H9 (cell line): ENCODE data around the gene GDF3. TPM values are rescaled to one million over a fixed set of nuclear protein-coding genes. Genes with fewer than 3 reads are reported as not detected.

Experiments used
- DNase-seq: peaks from one replicate; pipeline ENCODE4 v3.0.0-alpha.2; 2017
- H2AFZ ChIP-seq: one replicate; pipeline ENCODE4 v1.6.1; 2013; ENCODE audit warnings: mild to moderate bottlenecking, low read length, control low read depth, moderate library complexity
- H2AK5ac ChIP-seq: 2 replicates; pipeline ENCODE4 v1.6.1; 2013; ENCODE audit warnings: low read length, control low read depth, mixed read lengths; ENCODE audit not compliant: insufficient read length
- H2BK120ac ChIP-seq: one replicate; pipeline ENCODE4 v1.6.1; 2013; ENCODE audit warnings: low read depth, mild to moderate bottlenecking, low read length, control low read depth, inconsistent platforms; ENCODE audit not compliant: poor library complexity, severe bottlenecking
- H2BK12ac ChIP-seq: 2 replicates; pipeline ENCODE4 v1.6.1; 2013; ENCODE audit warnings: low read length, control low read depth, mixed read lengths, low read depth; ENCODE audit not compliant: insufficient read length
- H2BK15ac ChIP-seq: 2 replicates; pipeline ENCODE4 v1.6.1; 2013; ENCODE audit warnings: low read depth, low read length, control low read depth
- H2BK20ac ChIP-seq: one replicate; pipeline ENCODE4 v1.6.1; 2013; ENCODE audit warnings: low read depth, mild to moderate bottlenecking, low read length, control low read depth, inconsistent platforms; ENCODE audit not compliant: poor library complexity, severe bottlenecking
- H2BK5ac ChIP-seq: 2 replicates; pipeline ENCODE4 v1.6.1; 2013; ENCODE audit warnings: low read length, control low read depth, mixed read lengths; ENCODE audit not compliant: insufficient read length
- H3K14ac ChIP-seq: 2 replicates; pipeline ENCODE4 v1.6.1; 2013; ENCODE audit warnings: low read length, control low read depth; ENCODE audit not compliant: insufficient read depth
- H3K18ac ChIP-seq: 2 replicates; pipeline ENCODE4 v1.6.1; 2013; ENCODE audit warnings: low read depth, mild to moderate bottlenecking, mixed read lengths, low read length, control low read depth; ENCODE audit not compliant: insufficient read length
- H3K23ac ChIP-seq: 2 replicates; pipeline ENCODE4 v1.6.1; 2013; ENCODE audit warnings: low read length, control low read depth, mixed read lengths, low read depth; ENCODE audit not compliant: insufficient read length
- H3K23me2 ChIP-seq: 2 replicates; pipeline ENCODE4 v1.6.1; 2013; ENCODE audit warnings: low read depth, mild to moderate bottlenecking, mixed read lengths, low read length, control low read depth; ENCODE audit not compliant: insufficient read length, poor library complexity, severe bottlenecking
- H3K27ac ChIP-seq: 2 replicates; pipeline ENCODE4 v1.5.1; 2013; ENCODE audit warnings: low read length, control low read depth, mixed read lengths, low read depth; ENCODE audit not compliant: insufficient read length
- H3K27me3 ChIP-seq: 2 replicates; pipeline ENCODE4 v1.6.1; 2013; ENCODE audit warnings: low read length, control low read depth, inconsistent platforms; ENCODE audit not compliant: insufficient read depth
- H3K4ac ChIP-seq: 2 replicates; pipeline ENCODE4 v1.6.1; 2013; ENCODE audit warnings: low read depth, mild to moderate bottlenecking, control low read depth, inconsistent platforms, low read length, moderate library complexity
- H3K4me1 ChIP-seq: 2 replicates; pipeline ENCODE4 v1.6.1; 2013; ENCODE audit warnings: low read length, control low read depth, inconsistent platforms; ENCODE audit not compliant: insufficient read depth
- H3K4me2 ChIP-seq: 2 replicates; pipeline ENCODE4 v1.6.1; 2013; ENCODE audit warnings: low read length, control low read depth, mixed read lengths; ENCODE audit not compliant: insufficient read length, insufficient read depth
- H3K56ac ChIP-seq: 2 replicates; pipeline ENCODE4 v1.6.1; 2013; ENCODE audit warnings: low read depth, mild to moderate bottlenecking, mixed read lengths, low read length, control low read depth; ENCODE audit not compliant: insufficient read length
- H3K79me1 ChIP-seq: 2 replicates; pipeline ENCODE4 v1.6.1; 2013; ENCODE audit warnings: low read depth, mild to moderate bottlenecking, moderate library complexity, low read length, control low read depth, inconsistent platforms; ENCODE audit not compliant: insufficient read depth, poor library complexity, severe bottlenecking
- H3K79me2 ChIP-seq: 2 replicates; pipeline ENCODE4 v1.6.1; 2013; ENCODE audit warnings: low read length, control low read depth, inconsistent platforms; ENCODE audit not compliant: insufficient read depth
- H3K9ac ChIP-seq: 2 replicates; pipeline ENCODE4 v1.6.1; 2013; ENCODE audit warnings: low read length, control low read depth, mixed read lengths; ENCODE audit not compliant: insufficient read length; ENCODE audit errors: extremely low read depth
- H3K9me3 ChIP-seq: one replicate; pipeline ENCODE4 v1.6.1; 2013; ENCODE audit warnings: low read depth, low read length, inconsistent platforms; ENCODE audit not compliant: control insufficient read depth
- H3T11ph ChIP-seq: one replicate; pipeline ENCODE4 v1.6.1; 2013; ENCODE audit warnings: mild to moderate bottlenecking, low read length, control low read depth, inconsistent platforms
- H4K20me1 ChIP-seq: one replicate; pipeline ENCODE4 v1.6.1; 2013; ENCODE audit not compliant: control insufficient read depth, insufficient read length, insufficient read depth
- H4K5ac ChIP-seq: 2 replicates; pipeline ENCODE4 v1.6.1; 2013; ENCODE audit warnings: low read depth, mild to moderate bottlenecking, mixed read lengths, low read length, control low read depth; ENCODE audit not compliant: insufficient read length
- H4K8ac ChIP-seq: replicated peaks from 2 replicates; pipeline ENCODE4 v1.6.1; 2013; ENCODE audit warnings: low read length, control low read depth, mixed read lengths, low read depth; ENCODE audit not compliant: insufficient read length
- H4K91ac ChIP-seq: 2 replicates; pipeline ENCODE4 v1.6.1; 2013; ENCODE audit warnings: low read depth, mild to moderate bottlenecking, moderate library complexity, mixed read lengths, low read length, control low read depth; ENCODE audit not compliant: insufficient read length
- H3K27ac Mint-ChIP-seq, 3 experiments: 2 replicates in 2 of 3; 3 replicates in 1 of 3; pipeline ENCODE4 v1.8.0; 2020 to 2021; ENCODE audit warnings: mixed read lengths in 3 of 3, mild to moderate bottlenecking in 1 of 3, moderate library complexity in 1 of 3
- H3K27me3 Mint-ChIP-seq: 2 replicates; pipeline ENCODE4 v1.8.0; 2021; ENCODE audit warnings: low read depth, mild to moderate bottlenecking, moderate library complexity, mixed read lengths
- H3K36me3 Mint-ChIP-seq, 3 experiments: 2 replicates in 2 of 3; 3 replicates in 1 of 3; pipeline ENCODE4 v1.8.0; 2020 to 2021; ENCODE audit warnings: low read depth in 3 of 3, mixed read lengths in 3 of 3; ENCODE audit not compliant: insufficient read depth in 1 of 3
- H3K4me1 Mint-ChIP-seq, 2 experiments: 2 replicates each; pipeline ENCODE4 v1.8.0; 2020; ENCODE audit warnings: mixed read lengths in 2 of 2
- H3K4me3 Mint-ChIP-seq, 2 experiments: 2 replicates in 1 of 2; 3 replicates in 1 of 2; pipeline ENCODE4 v1.8.0; 2020 to 2021; ENCODE audit warnings: mild to moderate bottlenecking in 2 of 2, mixed read lengths in 2 of 2, moderate library complexity in 1 of 2
- H3K9me3 Mint-ChIP-seq, 2 experiments: 2 replicates in 1 of 2; 3 replicates in 1 of 2; pipeline ENCODE4 v1.8.0; 2020; ENCODE audit warnings: mild to moderate bottlenecking in 2 of 2, mixed read lengths in 2 of 2, moderate library complexity in 1 of 2
- WGBS: extraction: QIAGEN DNeasy Blood & Tissue Kit; methylation state at CpG from one replicate; pipeline ENCODE4 v1.1.7; 2013; ENCODE audit warnings: missing lambda C conversion rate, low lambda C conversion rate, mixed read lengths; ENCODE audit not compliant: insufficient read length; ENCODE audit errors: extremely low coverage; 5-methylcytosine and 5-hydroxymethylcytosine counted together
- total RNA-seq: library from RNA; stranded (reverse); gene quantifications from 2 replicates; pipeline ENCODE4 v1.2.1, GENCODE V29; 2021
- TF ChIP-seq, protein P1 (sequence below): fragments of 200-600 bp; sonication (generic); conservative IDR thresholded peaks from 3 replicates; pipeline ENCODE4 v1.8.0; 2021; ENCODE audit warnings: antibody characterized with exemption, mild to moderate bottlenecking

GDF3 gene
- total RNA-seq, 1 experiment from 2014 or later, result 9.9 TPM

DNA sequence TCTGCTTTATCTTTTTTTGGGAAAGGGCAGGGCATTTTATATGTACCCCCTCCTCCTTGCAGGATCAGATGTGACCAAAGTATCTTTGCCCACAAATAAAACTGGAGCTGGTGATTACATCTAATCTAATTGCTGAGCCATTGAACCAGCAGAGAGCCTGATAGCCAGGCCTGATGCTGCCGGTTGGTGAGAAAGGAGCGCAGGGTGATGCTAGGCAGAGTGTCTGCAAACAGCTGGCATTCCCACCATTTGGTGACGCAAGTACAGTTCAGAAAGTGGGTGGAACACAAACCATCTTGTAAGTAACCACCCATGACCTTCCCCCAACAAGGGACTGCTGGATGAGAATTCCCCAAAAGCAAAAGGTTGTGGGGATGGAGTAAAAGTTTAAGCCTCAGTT, 28.4 kb upstream of the GDF3 start:
- no peak for DNase-seq
- Histone ChIP-seq H3K4me2 (no peak overlapping the region), H2BK20ac (no peak overlapping the region), H3K4me1 (no peaks in the 10 kb centered on the region), H2AK5ac (no peak overlapping the region), H3K14ac (no peak overlapping the region), H4K91ac (no peak overlapping the region), H2BK120ac (no peak overlapping the region), H2AFZ (peak overlapping the region; percentile 2), H2BK15ac (no peak overlapping the region), H3K79me1 (no peaks in the 10 kb centered on the region), H4K8ac (no peak overlapping the region), H2BK12ac (no peak overlapping the region), H3K27ac (no peak overlapping the region), H3T11ph (no peak overlapping the region), H2BK5ac (no peak overlapping the region), H3K9ac (no peak overlapping the region), H4K20me1 (no peaks in the 10 kb centered on the region), H3K18ac (no peak overlapping the region), H4K5ac (no peak overlapping the region), H3K56ac (no peak overlapping the region), H3K23me2 (no peaks in the 10 kb centered on the region), H3K4ac (no peak overlapping the region), H3K9me3 (no peaks in the 10 kb centered on the region), H3K79me2 (no peaks in the 10 kb centered on the region; the same call in 1 of the 2 replicates), H3K27me3 (no peaks in the 10 kb centered on the region), H3K23ac (no peak overlapping the region)
- H3K27ac Mint-ChIP-seq, result peak overlapping the region in 1 of 3 experiments; percentile 68; a peak in 1 of 7 replicates
- H3K4me3 Mint-ChIP-seq, result no peak overlapping the region
- TF ChIP-seq, protein P1, sequence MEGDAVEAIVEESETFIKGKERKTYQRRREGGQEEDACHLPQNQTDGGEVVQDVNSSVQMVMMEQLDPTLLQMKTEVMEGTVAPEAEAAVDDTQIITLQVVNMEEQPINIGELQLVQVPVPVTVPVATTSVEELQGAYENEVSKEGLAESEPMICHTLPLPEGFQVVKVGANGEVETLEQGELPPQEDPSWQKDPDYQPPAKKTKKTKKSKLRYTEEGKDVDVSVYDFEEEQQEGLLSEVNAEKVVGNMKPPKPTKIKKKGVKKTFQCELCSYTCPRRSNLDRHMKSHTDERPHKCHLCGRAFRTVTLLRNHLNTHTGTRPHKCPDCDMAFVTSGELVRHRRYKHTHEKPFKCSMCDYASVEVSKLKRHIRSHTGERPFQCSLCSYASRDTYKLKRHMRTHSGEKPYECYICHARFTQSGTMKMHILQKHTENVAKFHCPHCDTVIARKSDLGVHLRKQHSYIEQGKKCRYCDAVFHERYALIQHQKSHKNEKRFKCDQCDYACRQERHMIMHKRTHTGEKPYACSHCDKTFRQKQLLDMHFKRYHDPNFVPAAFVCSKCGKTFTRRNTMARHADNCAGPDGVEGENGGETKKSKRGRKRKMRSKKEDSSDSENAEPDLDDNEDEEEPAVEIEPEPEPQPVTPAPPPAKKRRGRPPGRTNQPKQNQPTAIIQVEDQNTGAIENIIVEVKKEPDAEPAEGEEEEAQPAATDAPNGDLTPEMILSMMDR, result no peak
- 0 out of 4 replicates have a peak, but pooled peaks cover 0 to 4% of the 10 kb centered on the region in 2 experiments for H3K4me1 Mint-ChIP-seq
- peaks cover 13 to 14% of the 10 kb centered on the region in 2 experiments; a peak in 4 of 5 replicates for H3K9me3 Mint-ChIP-seq
- peaks cover 0 to 6% (median 0%) of the 10 kb centered on the region in 3 experiments; a peak in 3 of 7 replicates for H3K36me3 Mint-ChIP-seq
- no CpG with 5 or more reads among the region's 3 CpGs for WGBS
- H3K27me3 Mint-ChIP-seq, result no peaks in the 10 kb centered on the region
